VCaP (cell line): ENCODE data around the gene CD93.

Experiments used
- H3K27ac ChIP-seq: fragments of 450-650 bp; 2 replicates; pipeline ENCODE4 v1.5.1; 2017
- CTCF ChIP-seq: fragments of 450-650 bp; conservative IDR thresholded peaks from 2 replicates; pipeline ENCODE4 v1.5.1; 2017; ENCODE audit warnings: mild to moderate bottlenecking, moderate library complexity

CD93 gene

GRCh38 chr20:23061734-23062561 lies 24.2 kb downstream of the CD93 start:
- TF ChIP-seq CTCF = peak; percentile 46
- no peak overlapping the region for H3K27ac ChIP-seq

- H3K27ac ChIP-seq = no peak overlapping the region
- no peak for TF ChIP-seq CTCF
Measured at GRCh38 chr20:23061262-23061661, 24.9 kb downstream of the CD93 start.

- no peak overlapping the region for H3K27ac ChIP-seq
- TF ChIP-seq CTCF = no peak
Measured at GRCh38 chr20:23060629-23061028, 25.5 kb downstream of the CD93 start.

- no peak for TF ChIP-seq CTCF
- no peak overlapping the region for H3K27ac ChIP-seq
Measured at GRCh38 chr20:23059846-23060245, 26.3 kb downstream of the CD93 start.

DNA sequence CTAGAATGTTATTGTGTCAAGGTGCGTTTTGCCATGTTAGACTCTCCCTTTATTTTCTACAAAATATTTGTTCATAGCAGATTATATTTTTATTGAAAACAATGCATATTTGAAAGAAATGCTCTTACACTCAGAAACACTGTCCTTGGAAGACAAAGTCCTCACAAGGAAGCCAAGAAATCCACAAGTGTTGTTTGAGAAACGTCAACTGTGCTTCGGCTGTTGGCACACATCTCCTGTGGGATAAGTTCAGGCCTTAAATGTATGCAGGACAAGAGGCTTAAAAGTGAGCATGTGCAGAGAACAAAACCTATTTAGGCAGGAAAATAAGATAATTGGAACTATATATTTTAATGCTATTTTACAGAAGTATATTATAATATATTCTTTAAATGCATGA lies 27.1 kb downstream of the CD93 start:
- no peak for TF ChIP-seq CTCF

DNA sequence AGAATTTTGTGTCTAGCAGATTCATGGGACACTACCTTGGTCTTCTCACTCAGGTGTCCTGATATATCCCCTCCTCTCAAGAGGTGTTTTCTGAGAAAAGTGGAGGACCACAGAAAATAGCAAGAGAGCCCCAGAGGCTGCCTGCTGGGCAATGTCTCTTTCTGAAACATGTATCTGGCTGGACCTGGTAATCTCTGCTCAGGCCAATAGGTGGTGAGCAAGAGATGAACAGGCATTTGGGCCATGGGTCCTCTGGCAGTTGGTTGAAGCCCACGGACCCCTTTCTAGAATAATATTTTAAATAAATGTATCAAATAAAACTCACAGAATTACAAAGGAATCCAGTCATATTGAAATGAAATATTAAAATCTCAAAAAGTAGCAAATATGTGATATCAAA lies 27.9 kb downstream of the CD93 start:
- TF ChIP-seq CTCF = 0 out of 2 replicates have a peak, but pooled peaks have one; percentile 13
- no peak overlapping the region for H3K27ac ChIP-seq

More for the DNA sequence above, 27.1 kb downstream of the CD93 start:
- H3K27ac ChIP-seq = no peak overlapping the region

DNA sequence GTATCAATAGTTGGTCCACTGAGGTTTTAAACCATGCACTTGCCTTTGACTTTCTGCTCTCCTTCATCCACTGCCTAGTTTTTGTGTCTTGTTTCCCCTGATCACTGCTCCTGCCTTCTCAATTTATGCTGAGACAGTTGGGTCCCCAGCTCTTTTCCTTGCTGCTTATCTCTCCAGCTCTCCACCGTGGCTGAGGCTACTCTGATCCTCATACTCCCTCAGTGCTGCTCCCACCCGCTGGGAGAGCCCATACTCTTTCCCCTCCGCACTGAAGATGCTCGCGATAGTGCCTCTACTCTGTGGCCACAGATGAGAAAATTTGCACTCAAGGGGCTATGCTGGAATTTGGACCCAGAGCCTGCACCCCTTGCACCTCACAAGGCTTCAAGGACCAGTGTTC lies 33.2 kb downstream of the CD93 start:
- H3K27ac ChIP-seq = no peak overlapping the region
- no peak for TF ChIP-seq CTCF
